Astrocyte of the cerebellum (primary cell): ENCODE results near the gene FNDC4.

Experiments
- DNase-seq: peaks from one replicate; pipeline ENCODE4 v3.0.0-alpha.2; 2011; ENCODE audit warnings: low read depth
- H3K4me3 ChIP-seq: 2 replicates; pipeline ENCODE4 v1.5.1; 2011; ENCODE audit warnings: mild to moderate bottlenecking, low read depth, low read length, moderate library complexity
- in situ Hi-C: cut with HindIII; loops from 2 replicates; pipeline ENCODE4 v1.10.0; 2017; ENCODE audit warnings: low sequenced_read_pairs
- TF ChIP-seq, protein P1 (sequence below): IDR thresholded peaks from 2 replicates; pipeline ENCODE4 v1.5.1; 2012; ENCODE audit warnings: low read length, low read depth, moderate library complexity, mild to moderate bottlenecking; ENCODE audit errors: missing control alignments

FNDC4 gene

DNA sequence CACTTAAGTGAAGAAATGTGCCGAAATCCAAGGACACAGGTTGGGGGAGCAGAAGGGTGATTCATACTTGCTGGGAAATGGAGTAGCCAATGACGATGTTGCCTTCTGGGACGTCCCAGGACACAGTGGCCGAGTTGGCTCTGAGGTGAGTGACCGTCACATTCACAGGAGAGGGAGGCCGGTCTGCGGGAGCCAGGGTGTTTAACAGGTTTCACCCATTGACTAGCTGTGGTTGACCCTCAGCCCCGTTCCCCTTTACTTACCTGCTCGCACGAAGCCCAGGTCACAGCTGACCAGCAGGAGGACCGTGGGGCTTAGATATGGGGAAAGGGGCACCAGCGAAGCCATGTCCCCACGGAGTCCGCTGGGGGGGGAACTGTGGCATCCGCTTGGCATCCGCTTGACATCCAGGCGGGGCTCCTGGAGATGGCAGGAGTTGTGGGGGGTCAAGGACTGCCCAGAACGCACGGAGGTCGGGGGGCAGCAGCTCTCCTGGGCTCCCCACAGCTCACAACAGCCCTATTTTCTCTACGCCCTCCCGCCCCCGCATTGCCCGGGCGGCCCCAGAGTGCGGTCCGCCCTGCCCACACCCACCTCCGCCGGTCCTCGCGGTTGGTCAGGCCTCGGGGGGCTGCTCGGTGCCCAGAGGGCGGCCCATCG is 586 bp downstream of the FNDC4 start:
- TF ChIP-seq, protein P1, sequence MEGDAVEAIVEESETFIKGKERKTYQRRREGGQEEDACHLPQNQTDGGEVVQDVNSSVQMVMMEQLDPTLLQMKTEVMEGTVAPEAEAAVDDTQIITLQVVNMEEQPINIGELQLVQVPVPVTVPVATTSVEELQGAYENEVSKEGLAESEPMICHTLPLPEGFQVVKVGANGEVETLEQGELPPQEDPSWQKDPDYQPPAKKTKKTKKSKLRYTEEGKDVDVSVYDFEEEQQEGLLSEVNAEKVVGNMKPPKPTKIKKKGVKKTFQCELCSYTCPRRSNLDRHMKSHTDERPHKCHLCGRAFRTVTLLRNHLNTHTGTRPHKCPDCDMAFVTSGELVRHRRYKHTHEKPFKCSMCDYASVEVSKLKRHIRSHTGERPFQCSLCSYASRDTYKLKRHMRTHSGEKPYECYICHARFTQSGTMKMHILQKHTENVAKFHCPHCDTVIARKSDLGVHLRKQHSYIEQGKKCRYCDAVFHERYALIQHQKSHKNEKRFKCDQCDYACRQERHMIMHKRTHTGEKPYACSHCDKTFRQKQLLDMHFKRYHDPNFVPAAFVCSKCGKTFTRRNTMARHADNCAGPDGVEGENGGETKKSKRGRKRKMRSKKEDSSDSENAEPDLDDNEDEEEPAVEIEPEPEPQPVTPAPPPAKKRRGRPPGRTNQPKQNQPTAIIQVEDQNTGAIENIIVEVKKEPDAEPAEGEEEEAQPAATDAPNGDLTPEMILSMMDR = peak; percentile 15
- H3K4me3 ChIP-seq = peak overlapping the region; percentile 73
- in situ Hi-C loops = no loop called here
- DNase-seq = no peak

DNA sequence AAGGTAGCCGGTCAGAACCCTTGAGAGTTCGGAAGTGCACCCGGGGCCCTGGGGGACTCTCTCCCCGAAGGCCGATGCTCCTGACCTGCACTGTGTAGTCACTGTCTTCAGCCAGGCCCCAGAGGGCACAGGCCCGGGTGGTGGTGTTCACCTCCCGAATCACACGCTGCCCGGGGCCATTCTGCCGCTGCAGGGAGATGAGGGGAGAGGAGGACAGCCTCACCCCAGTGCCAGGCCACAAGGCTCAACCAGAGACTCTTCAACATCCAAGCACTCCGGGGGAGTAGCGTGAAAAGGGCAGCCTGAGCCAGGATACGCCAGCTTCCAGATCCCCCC is 1.1 kb downstream of the FNDC4 start:
- in situ Hi-C loops = no loop called here
- no peak for DNase-seq
- peak overlapping the region; percentile 73 for H3K4me3 ChIP-seq
- TF ChIP-seq, protein P1 = no peak

DNA sequence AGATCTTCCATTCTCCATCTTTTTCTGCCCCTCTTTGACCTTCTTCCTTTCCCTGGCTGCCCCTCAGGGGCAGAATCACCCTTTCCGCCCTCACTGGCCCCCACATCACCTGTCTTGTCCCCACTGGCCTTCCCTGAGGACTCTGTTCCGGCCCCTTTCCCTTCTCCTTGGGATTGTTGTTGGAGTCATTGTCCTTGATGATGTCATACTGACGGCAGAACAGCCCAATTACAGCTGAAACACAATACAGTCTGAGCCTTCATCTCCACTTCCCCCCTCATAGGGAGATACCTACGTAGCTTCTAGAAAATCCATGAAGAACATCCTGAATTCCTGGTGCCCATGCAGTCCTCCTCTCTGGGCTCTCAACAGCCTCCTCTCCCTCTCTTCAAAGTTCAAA is 2.4 kb downstream of the FNDC4 start:
- no peak overlapping the region for H3K4me3 ChIP-seq
- in situ Hi-C loops = no loop called here

DNA sequence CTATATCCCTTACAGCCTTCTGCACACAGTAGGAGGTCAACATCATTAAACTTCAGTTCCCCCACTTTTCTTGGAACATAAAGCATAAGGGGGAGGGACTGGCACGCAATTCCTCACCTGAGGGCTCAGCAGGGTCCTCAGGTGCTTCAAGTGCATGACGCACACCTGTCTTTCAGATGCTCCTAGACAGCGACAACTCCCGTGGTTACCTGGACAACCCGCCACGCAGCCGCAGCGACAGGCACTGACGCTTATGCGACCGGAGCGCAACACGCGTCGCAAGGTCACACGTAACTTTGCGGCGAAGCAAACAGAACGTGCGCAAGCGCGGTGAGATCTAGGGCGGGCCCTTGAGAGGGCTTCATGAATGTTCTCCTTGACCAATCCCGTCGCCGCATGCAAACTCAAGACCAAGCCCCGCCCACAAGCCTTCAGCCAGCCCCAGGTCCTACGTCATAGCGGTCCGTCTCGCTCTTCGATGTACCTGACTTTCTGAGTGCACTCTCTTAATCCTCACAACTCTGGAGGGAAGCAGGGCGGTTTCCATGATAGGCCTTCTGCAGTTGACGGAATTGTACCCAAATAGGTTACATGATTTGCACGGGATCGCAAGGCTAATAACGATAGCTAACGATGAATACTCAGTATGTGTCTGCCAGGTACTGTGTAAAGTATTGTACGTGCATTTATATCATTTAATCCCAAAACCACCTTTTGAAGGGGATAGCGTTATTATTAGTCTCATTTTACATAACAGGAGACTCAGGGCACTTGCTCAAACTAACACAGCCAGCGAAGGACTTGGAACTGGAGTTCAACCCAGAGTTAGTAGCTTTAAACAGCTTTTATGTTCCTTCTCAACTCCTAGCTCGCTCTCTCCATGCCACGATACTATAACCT is 5.3 kb downstream of the FNDC4 start, which contains the start of gene IFT172:
IFT172 (minus strand) TSS at position 246 of the 900 bp plus-strand sequence; CDS start at position 156, 90 bp downstream.
- H3K4me3 ChIP-seq = peak within 1 kb of the TSS; percentile 68
- peak; percentile 94 for DNase-seq
- TF ChIP-seq, protein P1 = no peak
- in situ Hi-C loops = no loop called here

More for the DNA sequence above, 2.4 kb downstream of the FNDC4 start:
- no peak for DNase-seq
- TF ChIP-seq, protein P1 = no peak

DNA sequence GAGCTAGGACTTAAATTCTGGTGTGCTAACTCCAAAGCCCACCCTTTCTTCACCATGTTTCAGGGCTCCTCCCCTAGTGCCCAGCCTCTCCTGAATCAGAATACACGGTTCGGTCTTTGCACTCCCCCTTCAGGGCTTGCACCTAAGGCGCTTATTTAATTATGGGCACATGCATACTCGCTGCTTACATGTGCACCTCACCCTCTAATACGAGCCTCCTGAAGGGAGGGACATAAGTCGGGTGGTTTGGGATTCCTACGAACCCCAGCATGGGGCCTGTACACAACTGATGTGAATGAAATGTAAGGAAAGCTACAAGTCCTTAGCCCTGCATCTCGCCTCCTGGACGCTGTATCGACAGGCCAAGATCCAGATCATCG is 5.9 kb downstream of the FNDC4 start:
- no peak for DNase-seq
- H3K4me3 ChIP-seq = peak overlapping the region; percentile 68
- in situ Hi-C loops = no loop called here
- TF ChIP-seq, protein P1 = peak; percentile 33

DNA sequence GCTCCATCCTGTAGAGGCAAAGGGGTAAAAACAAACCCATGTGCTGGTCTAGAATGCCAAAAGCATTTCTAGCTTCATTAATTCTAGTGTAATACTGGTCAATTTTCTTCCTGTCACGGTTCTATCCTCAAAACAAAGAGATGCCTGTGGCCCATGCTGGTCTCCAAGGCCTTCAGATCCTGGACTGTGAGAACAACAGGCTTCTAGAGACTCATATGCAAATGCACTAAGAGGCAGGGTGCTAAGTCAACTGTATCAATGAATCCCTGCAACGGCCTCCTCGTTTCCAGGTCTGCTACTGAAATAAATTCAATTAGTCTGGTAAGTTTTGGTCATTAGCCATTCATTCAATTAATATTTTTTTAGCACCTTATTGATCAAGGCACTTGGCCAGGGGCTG is 9.5 kb downstream of the FNDC4 start:
- in situ Hi-C loops = no loop called here
- no peak overlapping the region for H3K4me3 ChIP-seq
- DNase-seq = no peak
- TF ChIP-seq, protein P1 = no peak
